GM21529 (cell line): ENCODE results near the gene C1orf174.
A peak's percentile ranks its signal among the peaks of the same experiment; 100 is the strongest.

Source experiments
- ATAC-seq: cut with Tn5 transposase; IDR thresholded peaks from one replicate; pipeline ENCODE4 v1.9.1; 2021; ENCODE audit not compliant: unreplicated experiment

Gene C1orf174

DNA sequence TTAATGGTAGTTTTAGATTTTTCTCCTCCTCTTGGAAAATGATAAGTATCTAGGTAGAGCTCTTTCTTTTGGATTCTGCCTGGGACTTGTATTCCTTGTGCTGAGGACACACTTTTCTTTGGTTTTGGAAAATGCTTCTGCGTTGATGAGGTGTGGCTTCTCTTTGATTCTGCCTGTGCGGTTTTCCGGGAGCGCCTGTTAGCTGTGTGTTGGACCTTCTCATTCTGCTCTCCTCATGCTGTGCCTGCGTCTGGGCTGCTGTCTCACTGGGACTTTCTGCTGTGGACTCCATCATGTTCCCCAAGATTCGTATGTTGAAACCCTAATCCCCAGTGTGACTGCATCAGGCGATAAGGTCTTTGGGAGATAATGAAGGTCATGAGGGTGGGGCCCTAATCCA is 21.0 kb downstream of the C1orf174 start:
- ATAC-seq = no peak

- ATAC-seq = no peak
These were observed 23.4 kb downstream of the C1orf174 start for GRCh38 chr1:3876716-3877115.

DNA sequence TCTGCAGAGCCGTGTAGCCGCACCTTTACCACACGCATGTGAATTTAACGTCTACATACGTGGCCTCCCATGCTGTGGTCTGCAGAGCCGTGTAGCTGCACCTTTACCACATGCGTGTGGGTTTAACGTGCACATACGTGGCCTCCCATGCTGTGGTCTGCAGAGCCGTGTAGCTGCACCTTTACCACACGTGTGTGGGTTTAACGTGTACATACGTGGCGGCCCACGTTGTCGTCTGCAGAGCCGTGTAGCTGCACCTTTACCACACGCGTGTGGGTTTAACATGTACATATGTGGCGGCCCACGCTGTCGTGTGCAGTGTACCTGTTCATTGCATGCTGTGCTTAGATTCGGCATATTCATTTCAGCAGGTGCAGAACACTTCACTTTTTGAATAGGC is 25.3 kb downstream of the C1orf174 start:
- no peak for ATAC-seq

DNA sequence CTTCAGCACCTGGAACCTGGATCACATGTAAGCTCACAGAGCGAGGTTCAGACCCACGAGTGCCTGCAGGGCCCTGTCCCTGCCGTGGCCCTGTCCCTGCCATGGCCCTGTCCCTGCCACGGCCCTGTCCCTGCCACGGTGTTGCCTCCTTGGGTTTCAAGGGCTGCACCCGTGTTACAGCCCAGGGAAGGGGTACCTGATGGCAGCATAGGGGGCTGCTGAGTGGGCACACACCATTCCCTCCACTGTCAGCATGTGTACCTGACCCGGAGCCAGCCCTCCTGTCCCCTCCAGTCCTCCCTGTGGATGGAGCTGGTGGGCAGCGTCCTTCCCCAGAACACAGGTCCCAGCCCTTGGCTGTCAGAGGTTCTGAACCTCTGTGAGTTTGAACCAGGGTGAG is 27.5 kb downstream of the C1orf174 start:
- ATAC-seq = no peak

GRCh38 chr1:3871451-3871805 is 28.6 kb downstream of the C1orf174 start:
- no peak for ATAC-seq

DNA sequence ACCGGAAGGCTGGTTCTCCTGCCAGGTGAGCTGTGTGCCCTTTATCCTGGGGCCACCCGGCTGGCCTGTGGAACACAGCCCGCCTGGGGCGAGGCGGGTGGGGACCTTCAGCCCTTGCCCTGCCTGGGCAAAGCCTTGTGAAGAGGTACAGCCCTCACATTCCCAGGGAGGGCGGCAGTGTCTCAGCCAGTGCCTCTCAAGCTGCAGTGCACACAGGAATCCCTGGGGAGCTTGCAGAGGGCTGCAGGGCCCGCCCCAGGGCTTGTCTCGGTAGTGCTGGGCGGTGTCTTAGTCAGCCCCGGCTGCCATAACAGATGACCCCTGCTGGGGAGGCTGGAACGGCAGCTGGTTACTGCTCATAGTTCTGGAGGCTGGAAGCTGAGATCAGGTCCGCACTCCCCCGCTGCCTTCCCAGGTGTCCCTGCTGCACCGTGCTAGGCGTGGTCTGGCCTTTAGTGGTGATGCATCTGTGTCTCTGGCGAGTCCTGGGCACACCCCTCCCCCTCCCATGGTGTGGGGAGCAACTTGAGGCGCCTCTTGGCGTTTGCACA is 30.2 kb downstream of the C1orf174 start:
- no peak for ATAC-seq

- no peak for ATAC-seq
These were observed 31.5 kb downstream of the C1orf174 start for GRCh38 chr1:3868464-3869006.

DNA sequence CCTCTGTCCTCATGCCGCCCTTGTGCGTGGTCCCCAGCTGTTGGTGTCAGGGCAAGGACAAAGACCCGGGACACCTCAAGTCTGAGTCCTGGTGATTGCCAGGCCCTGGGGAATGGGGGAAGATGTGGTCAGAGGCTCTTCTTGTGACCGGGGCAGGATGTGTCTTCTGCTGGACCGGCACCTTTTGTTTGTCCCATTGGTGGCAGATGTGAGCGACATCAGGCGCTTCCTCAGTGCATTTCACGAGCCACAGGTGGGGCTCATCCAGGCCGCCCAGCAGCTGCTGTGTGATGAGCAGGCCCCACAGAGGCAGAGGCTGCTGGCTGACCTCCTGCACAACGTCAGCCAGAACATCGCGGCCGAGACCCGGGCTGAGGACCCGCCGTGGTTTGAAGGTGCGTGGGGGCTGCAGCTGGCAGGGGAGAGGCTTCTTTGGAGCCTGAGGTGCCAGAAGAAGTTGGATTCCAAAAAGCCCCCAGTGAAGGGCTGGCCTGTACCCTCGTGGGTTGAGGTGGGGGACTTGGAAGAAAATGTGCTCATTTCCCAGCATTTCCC is 34.4 kb downstream of the C1orf174 start:
- ATAC-seq = no peak

- no peak for ATAC-seq
These were observed 35.2 kb downstream of the C1orf174 start for GRCh38 chr1:3864884-3865283.

GRCh38 chr1:3863231-3863935 is 36.7 kb downstream of the C1orf174 start:
- no peak for ATAC-seq

- ATAC-seq = no peak
These were observed 41.7 kb downstream of the C1orf174 start for GRCh38 chr1:3858231-3858981.

- no peak for ATAC-seq
These were observed 42.3 kb downstream of the C1orf174 start for GRCh38 chr1:3857791-3858129.

GRCh38 chr1:3856923-3857790 is 42.9 kb downstream of the C1orf174 start, which contains the start of the genes CEP104 and DFFB:
CEP104 (minus strand) TSS chr1:3857211; CDS start chr1:3852407, 4,804 bp downstream.
DFFB (plus strand) TSS chr1:3857476; CDS start chr1:3857604, 128 bp downstream.
- ATAC-seq = peak; percentile 96

DNA sequence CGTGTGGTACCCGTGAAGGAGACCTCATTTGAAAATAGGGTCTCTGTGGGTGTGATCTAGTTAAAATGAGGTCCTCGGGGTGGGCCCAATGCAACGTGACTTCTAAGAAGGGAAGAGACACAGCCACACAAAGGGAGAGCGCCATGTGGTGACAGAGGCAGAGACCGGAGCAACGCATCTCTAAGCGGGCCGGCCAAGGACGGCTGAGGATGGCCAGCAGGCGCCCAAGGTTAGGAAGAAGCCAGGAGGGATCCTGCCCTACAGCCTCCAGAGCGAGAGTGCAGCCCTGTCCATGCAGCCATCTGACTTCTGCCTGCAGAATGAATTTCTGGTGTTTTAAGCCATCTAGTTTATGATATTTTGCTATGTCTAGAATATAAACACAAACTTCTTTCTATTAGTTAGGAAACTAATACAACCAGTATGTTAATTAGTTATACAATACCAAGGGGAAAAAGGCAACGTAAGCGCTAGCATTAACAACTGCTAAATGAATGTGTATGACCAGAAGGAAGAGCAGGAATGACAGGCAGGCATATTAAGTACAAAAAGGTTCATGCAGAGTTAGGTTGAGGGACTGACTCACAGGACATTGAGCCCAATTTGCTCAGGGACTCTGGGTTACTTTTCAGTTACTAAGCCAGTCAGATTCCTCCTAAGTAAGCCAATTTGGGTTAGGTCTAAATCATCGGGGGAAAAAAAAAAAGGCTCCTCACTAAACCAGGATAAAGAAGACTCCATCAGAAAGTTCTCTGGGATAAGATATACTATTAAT is 47.2 kb downstream of the C1orf174 start:
- no peak for ATAC-seq

DNA sequence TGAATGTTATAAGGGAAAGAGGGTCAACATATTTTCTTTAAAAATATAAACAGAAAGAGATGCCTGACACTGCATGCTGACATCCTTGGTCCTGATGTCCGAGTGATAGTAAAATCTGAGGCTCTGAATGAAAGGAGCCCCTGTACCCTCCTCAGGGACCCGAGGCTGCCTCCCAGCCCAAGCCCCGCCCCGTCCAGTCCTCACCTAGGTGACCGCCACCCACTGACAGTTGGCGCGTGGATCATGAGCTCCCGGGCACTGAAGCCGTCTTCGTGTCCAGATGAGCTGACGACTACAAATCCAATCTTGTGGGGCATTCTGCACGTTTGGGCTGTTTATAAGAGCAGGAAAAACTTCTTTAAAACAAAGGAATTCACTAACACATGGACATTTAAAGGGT is 48.0 kb downstream of the C1orf174 start:
- no peak for ATAC-seq

DNA sequence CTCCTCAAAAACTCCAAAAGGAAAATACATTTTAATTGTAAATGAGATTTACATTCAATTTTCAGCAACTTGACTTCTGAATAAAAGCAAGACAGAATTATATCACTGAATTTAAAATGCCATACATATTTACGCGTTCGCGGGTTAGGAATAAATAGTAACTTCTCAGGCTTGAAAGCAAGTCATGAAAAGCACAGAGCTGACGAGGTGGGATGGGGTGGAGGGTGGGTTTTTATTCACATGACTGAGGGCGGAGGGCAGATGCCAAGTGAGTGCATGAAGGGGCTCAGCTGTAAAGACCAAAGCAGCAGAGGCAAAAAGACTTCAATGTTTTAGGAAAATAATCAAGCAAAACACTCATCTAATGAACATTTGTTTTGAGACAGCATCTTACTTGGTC is 48.8 kb downstream of the C1orf174 start:
- ATAC-seq = no peak

GRCh38 chr1:3850857-3851256 is 49.2 kb downstream of the C1orf174 start:
- no peak for ATAC-seq

GRCh38 chr1:3847081-3847480 is 53.0 kb downstream of the C1orf174 start:
- ATAC-seq = no peak

DNA sequence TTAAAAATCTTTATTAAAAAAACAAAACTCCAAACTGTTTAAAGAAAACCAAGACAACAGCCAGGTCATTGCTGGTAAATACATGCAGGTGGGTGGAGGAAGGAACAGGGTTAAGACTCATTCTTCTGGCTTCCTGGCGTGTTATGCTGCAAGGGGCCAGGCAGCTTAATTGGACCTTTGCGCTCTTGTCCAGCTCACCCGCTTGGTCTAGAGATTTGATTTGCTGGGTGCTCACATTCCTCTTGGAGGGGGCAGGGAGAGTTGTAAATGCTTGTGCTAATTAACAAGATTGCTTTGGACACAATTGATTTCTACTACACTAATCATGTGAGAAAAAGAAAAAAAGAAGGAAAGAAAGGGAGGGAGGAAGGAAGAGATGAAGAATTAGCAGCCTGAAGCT is 53.5 kb downstream of the C1orf174 start:
- no peak for ATAC-seq

DNA sequence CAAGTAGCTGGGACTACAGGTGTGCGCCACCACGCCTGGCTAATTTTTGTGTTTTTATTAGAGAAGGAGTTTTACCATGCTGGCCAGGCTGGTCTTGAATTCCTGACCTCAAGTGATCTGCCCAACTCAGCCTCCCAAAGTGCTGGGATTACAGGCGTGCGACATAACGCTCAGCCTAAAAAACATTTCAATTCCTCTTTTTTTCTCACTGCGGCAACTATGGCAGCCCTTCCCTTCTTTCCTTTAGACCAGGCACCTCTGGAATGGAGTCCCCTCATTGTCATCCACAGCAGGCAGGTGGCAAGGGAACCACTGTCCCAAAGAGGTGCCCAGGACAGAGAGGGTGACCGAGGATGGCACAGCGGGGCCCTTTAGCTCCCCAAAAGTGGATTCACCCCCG is 57.2 kb downstream of the C1orf174 start:
- ATAC-seq = no peak
